GM12874 (cell line): Measurements from ENCODE around the gene TCEAL1.

Source experiments
- TF ChIP-seq, protein P1 (sequence below): IDR thresholded peaks from 2 replicates; pipeline ENCODE4 v1.5.1; 2011; ENCODE audit warnings: low read depth, mild to moderate bottlenecking, control low read depth, low read length, moderate library complexity; ENCODE audit not compliant: insufficient read depth

TCEAL1 gene

DNA sequence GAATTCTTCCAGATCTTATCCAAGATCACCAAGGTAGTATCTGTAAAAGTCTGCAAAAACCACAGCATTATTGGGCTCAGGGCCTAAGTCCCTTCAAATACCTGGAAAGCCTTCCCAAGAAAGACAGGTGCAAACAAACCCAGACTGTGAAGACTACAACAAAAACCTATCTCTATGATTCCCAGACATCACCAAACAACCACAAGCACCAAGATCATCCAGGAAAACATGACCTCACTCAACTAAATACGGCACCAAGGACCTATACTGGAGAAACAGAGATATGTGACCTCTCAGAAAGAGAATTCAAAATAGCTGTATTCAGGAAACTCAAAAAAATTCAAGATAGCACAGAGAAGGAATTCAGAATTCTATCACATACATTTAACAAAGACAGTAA, 15.3 kb downstream of the TCEAL1 start:
- TF ChIP-seq, protein P1, sequence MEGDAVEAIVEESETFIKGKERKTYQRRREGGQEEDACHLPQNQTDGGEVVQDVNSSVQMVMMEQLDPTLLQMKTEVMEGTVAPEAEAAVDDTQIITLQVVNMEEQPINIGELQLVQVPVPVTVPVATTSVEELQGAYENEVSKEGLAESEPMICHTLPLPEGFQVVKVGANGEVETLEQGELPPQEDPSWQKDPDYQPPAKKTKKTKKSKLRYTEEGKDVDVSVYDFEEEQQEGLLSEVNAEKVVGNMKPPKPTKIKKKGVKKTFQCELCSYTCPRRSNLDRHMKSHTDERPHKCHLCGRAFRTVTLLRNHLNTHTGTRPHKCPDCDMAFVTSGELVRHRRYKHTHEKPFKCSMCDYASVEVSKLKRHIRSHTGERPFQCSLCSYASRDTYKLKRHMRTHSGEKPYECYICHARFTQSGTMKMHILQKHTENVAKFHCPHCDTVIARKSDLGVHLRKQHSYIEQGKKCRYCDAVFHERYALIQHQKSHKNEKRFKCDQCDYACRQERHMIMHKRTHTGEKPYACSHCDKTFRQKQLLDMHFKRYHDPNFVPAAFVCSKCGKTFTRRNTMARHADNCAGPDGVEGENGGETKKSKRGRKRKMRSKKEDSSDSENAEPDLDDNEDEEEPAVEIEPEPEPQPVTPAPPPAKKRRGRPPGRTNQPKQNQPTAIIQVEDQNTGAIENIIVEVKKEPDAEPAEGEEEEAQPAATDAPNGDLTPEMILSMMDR: no peak

GRCh38 chrX:103647630-103648029, 18.9 kb downstream of the TCEAL1 start:
- TF ChIP-seq, protein P1: no peak

DNA sequence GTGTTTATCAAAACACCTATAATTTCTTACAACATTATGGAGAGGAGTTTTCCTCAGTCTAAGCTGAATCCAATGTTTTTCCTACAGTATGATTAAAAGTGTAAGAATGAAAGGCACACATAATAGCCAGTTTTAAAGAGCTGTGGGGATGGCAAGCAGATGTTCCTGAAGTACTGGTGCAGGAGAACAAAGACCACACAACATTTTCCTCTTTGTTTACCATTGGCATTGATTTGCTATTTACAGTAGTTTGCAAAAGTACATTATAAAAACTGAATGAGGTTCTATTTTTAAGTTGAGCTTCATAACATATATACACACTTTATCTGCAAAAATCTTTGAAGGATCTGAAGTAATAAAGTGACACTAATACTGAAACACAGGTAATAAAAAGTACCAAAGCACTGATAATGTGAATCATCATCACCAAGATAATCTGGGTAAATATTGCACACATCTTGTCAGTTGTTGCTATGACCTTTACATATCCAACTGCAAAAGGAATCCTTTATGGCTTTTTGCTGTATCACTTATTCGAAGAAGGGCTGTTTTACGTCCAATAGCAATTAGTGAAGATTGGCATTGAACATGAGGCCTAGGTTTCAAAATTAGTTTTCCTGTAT, 22.5 kb downstream of the TCEAL1 start:
- TF ChIP-seq, protein P1: no peak

- TF ChIP-seq, protein P1: no peak
These were observed 27.8 kb downstream of the TCEAL1 start for GRCh38 chrX:103656617-103657016.

DNA sequence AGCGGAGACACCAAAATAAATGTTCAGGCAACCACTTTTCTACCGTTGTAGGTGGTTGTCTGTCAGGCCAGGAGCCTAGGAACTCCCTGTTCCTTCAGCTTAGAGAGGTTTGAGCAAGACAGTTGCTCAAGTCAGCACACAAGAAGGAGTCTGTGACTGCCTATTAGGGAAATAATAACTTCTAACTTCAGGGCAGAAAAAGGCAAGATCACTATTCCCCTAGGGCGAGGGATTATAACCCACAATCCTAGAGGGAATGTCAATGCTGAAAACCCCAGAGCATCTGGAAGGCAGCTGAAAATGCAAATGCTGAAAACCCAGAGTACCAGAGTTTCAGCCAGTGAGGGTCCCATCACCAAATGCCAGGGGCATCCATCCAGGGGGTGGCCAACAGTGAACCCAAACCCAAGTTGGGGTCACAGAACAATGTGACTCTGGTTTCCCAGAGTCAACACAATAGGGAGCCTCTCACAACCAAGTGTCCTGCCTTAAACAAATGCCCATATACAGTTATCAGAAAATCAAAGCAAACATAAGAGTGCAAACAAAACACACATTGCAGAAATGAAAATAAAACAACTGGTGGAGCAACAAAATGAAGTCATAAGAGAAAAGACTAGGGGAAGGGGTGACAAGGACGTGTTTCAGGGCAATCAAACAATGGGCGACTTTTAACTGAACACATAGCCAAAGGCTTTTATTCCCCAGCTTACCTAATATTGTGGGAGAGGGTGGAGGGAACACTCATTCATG, 30.1 kb downstream of the TCEAL1 start:
- TF ChIP-seq, protein P1: no peak

DNA sequence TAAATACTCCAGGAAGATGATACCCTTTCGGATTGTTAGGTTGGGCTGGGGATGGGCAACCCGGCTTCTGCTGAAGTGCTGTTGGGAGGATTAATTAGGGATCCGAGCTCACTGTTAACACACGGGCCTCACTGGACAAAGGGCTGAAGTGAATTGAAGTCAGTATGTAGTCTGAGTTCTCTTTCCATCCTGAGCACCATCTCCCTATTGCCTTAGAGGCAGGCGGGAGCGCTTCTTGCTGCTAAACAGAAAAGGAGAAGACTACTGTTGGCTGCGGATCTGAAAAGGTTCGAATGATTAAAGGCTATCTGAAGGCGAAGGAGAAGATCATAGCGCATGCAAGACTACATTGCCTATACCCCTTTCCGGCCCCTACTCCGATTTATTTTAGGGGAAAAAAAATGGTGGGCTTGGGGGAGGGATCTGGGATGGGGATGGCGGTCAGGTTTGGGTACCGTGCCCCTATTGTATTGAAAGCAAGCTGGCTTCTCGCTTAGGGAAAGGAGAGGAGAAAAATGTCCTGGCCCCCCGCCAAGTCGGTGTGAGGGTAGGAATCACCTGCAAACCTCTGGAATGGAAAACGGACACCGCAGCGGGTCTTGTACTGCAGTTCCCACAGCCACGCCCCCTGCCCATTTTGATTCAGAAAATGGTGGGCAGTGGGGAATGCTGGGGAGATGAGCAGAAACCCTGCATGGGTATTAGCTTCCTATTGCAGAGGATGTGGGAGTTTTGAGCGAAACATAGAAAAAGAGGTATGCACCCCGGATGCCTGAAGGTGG, 35.4 kb downstream of the TCEAL1 start:
- TF ChIP-seq, protein P1: no peak
